ENCODE measurements around the gene TMEM150B.
"Not testable (repeated sequence)": the region's sequence is repeated elsewhere in the genome, so short reads cannot be mapped to it uniquely, and the experiment has no call there.

The TMEM150B gene

DNA sequence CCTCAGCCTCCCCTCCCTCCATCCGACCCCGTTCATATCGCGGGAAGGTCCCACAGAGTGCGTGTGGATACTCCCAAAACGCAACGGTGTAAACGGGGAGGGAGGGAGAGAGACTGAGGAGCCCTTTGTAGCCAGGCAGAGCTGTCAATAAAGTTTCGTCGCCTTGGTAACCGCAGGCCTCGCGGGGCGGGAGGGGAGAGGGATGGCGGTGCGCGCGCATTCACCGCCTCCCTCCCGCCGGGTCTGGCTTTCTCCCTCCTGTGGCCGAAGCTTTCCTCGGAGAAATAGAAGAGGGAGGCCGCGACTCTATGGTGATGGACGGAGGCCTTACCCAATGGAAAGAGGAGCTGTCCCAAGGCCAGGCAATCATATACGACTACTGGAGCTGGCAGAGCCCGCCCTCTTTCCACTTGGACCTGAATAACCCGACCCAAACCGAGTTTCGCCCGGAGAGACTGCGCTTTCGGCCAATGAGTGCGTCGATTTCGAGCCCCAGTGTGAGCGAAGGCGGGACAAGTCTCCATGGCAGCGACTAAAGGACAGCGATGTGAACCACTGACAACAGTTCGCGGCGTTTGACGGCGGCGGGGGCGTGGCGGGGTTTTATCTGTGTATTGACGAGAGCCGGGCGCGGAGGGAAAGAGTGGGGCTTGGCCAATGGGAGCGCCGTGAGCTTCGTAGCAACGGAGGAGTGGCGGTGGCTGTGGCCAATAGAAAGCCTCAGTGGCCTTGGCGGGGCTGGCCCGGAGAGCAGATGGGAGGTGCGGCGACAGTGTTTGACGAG lies 14.2 kb upstream of the TMEM150B start, which contains the start of gene KMT5C:
TSS of gene KMT5C (plus strand) at position 772 of the 784 bp plus-strand sequence. CDS start 2,061 bp downstream, outside the sequence.
- DNase-seq (ENCODE audit: low spot score): peak; percentile 100

DNA sequence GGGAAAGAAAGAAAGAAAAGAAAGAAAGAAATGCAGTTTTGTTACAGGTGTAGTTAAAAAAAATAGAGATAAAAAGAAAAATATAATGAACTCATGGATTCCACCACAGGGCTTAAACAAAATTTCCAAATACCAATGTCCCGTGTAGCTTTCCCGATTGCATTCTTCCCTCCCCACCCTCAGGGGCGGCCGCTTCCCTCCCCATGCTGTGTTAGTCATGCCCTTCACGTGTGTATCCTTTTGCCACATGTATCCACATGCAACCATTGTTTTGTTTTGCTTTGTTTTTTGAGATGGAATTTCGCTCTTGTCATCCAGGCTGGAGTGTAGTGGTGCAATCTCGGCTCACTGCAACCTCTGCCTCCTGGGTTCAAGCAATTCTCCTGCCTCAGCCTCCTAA lies 11.0 kb upstream of the TMEM150B start:
- no peak for DNase-seq (ENCODE audit: low spot score)

DNA sequence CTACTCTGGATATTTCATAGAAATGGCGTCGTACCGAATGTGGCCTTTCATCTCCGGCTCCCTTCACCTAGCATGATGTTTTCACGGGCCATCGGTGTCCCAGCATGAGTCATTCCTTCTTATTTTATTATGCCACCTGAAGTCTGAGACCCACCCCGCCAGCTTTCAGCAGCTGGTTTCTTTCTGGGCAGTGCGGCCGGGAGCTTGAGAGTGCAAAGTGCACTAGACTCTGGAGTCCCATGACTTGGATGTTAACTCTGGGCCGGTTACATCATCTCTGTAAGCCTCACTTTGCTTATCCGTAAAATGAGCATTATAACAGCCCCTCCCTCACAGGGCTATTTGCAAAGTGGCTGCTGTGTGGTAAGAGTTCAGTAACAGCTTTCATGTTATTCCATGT lies 8.7 kb upstream of the TMEM150B start:
- no peak for DNase-seq (ENCODE audit: low spot score)

DNA sequence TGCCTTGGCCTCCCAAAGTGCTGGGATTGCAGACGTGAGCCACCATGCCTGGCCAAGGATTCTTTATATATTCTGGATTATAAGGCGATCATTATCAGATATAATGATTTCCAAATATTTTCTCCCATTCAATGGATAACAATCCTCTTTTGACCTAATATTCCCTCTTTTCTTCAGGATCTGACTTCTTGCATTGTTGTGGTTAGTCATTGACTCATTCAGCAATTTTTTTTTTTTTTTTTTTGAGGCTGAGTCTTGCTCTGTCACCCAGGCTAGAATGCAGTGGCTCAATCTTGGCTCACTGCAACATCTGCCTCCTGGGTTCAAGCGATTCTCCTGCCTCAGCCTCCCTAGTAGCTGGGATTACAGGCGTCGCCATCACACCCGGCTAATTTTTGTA lies 4.7 kb upstream of the TMEM150B start:
- not testable (repeated sequence) for DNase-seq (ENCODE audit: low spot score)

DNA sequence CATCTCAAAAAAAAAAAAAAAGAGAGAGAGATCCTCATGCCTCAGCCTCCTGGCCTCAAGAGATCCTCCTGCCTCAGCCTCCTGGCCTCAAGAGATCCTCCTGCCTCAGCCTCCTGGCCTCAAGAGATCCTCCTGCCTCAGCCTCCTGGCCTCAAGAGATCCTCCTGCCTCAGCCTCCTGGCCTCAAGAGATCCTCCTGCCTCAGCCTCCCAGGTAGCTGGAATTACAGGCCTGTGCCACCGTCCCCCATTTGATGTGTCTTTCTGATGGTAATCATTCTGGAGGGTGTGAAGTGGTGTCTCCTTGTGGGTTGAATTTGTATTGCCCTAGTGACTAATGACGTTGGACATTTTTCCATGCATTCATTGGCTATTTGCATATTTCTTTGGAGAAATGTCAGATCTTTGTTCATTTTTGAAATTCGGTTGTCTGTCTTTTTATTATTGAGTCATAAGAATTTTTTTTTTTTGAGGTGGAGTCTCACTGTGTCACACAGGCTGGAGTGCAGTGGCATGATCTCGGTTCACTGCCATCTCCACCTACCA lies 3.7 kb upstream of the TMEM150B start:
- not testable (repeated sequence) for DNase-seq (ENCODE audit: low spot score)

DNA sequence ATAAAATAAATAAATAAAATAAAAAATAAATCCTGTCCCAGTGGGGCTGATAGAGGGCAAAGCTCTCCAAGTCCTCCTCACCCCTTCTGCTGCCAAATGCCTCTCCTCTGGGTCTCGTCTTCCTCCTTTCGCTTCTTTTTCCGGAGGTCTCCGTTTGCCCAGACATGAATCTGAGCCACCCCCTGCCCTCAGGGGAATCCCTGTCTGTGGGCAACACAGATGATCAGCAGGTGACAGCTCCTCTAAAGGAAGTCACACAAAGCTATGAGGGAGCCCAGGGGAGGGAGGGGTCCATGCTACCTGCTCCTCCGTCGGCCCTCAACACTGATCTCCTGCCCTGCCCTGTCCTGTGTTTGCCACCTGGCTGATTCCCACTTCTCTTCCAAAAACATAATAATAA lies 479 bp downstream of the TMEM150B start:
- DNase-seq (ENCODE audit: low spot score): no peak

DNA sequence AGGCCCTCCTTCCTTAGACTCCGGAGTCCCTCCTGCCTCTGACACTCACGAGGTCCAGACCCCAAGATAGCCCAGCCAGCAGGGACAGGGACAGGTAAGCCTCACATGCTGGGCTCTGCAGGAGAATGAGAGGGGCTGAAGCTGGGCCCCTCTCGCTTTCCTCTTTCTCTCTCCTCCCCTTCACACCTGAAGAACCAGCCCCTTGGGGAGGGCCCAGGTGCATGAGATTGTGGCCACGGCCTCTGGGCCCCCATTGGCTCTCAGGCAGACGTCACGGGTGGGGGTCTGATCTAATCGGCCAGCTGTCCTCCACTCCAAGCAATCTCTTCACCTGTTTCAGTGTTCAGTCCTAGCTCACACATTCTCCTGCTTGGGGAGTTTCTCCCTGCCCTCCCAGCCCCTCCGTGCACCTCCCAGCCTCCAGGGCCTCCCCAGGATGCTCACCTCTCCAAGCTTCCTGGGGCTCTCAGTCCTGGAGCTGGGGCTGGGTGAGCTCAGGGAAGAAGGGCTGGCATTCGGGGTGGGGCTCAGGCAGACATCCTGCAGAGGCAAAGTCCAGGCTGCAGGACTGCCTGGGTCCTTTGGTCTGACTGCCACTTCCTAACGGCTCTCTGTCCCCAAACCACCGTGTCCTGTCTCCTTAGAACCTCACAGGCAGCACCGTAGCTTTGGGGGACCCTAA lies 2.8 kb downstream of the TMEM150B start:
- DNase-seq (ENCODE audit: low spot score): no peak

DNA sequence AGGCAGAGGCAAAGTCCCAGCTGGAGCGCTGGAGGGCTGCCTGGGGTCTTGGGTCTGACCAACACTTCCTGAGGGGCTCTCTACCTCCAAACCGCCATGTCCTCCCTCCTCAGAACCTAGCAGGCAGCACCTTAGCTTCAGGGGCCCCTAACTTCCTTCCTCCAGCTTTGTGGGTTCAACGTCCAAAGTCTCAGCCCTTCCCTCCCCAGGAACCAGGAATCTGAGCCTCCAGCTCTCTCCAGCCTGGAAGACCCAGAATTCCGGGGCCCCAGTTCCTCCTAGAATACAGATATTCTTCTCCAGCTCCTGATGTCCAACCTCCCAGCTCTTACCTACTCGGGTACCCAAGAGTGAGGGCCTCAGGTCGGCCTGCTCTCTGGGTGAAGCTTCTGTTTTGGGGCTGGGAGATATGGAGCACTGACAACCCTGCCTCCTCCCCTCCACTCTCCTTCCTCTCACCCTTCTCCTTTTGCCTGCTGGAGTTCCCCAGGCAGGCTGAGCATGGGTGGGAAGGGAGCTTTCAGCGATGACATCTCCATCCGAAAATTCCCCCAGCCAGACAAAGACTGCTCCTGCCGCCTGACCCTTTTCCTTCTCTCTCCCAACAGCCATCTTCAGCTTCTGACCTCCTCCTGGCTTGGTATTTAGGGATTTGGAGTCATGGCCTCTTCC lies 3.5 kb downstream of the TMEM150B start:
- no peak for DNase-seq (ENCODE audit: low spot score)

DNA sequence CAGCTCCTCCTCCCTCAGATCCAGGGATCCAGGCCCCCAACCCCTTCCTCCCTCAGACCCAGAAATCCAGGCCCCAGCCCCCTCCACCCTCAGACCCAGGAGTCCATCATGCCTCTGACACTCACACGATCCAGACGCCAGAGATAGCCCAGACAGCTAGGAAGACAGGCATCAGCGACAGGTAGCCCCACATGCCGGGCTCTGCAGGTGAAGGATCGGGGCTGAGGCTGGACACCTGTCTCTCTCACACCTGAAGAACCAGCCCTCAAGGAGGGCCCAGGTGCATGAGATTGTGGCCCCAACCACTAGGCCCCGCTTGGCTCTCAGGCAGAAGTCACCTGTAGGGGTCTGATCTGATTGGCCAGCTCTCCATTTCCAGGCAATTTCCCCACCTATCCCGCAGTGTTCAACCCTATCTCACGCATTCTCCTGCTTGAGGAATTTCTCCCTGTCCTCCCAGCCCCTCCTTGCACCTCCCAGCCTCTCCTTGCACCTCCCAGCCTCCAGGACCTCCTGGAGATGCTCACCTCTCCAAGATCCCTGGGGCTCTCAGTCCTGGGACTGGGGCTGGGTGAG lies 4.2 kb downstream of the TMEM150B start:
- DNase-seq (ENCODE audit: low spot score): no peak

DNA sequence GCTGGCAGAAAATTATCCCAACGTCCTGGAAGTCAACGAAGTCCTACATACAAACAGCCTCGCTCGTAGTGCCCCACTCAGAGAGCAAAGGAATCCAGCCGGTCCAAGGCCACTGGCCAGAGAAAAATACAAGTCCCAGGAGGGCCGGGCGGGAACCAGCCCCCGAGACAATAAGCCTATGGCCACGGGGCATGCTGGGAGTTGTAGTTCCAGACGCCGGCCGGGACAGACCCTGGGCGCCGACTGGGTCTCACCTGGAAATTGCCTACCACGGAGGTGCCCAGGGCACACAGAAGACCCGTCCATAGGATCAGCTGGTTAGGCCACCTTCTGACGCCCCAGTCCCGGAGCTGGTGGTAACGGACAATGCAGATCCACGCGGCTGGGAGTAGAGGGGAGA lies 5.4 kb downstream of the TMEM150B start:
- DNase-seq (ENCODE audit: low spot score): no peak

DNA sequence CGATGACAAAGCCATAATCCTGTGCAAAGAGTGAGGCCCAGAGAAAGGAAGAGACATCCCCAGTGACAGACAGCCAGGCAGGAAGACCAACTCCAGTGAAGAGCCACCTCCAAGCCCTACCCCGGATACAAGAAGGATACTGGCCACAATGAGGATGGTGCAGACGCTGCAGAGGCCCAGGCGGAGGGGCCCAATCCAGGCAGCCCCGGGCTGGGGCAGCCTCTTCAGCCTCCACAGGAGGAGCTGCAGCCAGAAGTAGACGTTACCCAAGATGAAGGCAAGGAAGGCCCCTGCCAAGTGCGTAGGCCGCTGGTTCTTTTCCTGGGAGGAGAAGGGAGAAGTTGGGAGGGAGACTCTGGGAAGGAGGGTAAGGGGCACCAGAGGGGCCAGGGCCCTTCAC lies 8.5 kb downstream of the TMEM150B start:
- no peak for DNase-seq (ENCODE audit: low spot score)

DNA sequence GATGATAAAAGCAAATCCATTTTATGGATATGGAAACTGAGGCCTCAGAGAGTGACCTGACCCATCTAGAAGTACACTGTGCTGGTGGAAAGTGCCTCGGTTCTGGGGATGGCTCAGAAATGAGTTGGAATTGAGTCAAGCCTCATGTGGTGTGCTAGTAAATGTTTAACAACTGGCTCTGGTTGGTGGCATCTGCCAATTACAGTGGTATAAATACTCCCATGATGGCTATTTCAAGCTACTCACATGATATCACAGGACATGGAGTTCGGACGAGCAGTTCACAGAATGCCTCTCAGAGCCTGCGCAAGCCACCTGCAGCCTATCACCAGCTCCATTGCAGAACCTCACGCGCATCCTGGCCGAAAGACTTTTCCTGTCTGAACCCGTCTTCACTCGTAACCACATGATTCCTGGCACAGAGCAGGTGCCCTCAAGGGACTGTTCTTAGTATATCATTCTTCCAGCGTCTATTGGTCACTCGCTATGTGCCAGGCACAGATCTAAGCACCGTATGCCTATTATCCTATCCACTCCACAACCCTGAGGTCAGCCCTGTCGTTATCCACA lies 9.1 kb downstream of the TMEM150B start:
- no peak for DNase-seq (ENCODE audit: low spot score)

DNA sequence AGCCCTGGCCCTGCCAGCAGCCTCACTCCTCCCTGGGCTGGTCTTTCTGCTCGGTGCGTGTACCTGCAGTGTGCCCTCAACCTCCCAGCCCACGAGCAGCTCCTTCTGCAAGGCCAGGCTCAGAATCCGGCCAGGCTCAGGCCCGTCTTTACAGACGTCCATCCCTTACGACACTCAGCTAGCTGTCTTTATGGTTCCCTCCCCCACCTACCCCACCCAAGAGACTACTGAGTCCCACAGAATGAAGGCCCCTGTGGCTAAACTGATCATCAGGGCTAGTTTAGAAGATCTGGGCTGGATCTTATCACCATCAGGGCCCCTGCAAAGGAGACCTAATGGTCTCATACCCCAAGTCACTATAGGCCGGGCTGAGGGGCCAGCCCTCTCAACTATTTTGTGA lies 10.7 kb downstream of the TMEM150B start:
- no peak for DNase-seq (ENCODE audit: low spot score)

DNA sequence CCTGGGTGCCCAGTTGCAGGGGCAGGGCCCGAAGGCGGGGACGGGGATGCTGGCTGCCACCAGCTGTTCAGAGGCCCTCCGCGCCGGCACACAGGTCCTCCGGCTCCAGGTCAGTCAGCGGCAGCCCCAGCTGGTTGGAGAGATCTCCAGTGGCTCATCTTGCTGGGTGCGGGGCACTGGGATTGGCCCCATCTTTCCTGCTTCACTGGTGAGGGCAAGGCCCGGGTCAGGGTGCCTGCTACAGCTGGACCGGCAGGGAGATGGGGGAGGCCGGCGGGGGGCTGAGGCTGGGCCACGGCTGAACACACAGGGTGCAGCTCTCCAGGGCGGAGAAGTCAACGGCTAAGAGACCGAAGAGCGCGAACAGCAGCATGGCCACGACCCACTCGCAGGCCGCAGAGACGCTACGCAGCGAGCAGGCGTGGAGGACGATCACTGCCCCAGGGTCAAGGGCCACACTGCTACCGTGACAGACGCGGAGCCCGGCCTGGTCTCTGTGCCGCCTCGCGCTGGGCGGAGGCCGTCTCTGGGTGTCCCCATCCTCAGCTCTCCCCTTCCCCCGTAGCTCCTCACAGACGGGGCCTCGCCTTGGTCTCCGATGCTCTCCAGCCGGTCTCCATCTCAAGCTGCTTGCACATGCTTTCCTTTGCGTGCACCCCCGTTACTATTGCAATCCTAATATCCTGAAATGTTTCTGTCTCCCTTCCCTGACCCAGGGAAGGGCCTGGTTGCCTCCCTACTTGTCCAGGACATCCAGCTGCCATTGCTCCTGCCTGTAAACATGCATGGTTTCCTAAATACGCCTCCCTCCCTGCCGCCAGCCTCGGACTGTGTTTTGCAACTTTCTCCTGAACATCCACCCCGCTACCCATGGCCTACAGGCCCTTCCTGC lies 12.3 kb downstream of the TMEM150B start:
- no peak for DNase-seq (ENCODE audit: low spot score)

DNA sequence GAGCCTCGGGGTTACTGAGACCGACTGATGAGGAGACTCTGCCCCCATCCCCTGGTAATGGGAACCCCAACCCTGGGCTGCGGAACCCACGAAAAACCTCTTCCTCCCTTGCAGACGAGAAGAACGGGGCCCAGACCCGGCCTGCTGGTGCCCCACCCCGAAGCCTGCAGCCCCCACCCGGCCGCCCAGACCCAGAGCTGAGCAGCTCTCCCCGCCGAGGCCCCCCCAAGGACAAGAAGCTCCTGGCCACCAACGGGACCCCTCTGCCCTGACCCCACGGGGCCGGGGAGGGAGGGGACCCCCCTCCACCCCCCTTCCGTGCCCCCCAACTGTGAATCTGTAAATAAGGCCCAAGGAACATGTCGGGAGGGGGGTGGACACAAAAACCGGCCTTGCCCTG lies 13.3 kb downstream of the TMEM150B start:
- no peak for DNase-seq (ENCODE audit: low spot score)

DNA sequence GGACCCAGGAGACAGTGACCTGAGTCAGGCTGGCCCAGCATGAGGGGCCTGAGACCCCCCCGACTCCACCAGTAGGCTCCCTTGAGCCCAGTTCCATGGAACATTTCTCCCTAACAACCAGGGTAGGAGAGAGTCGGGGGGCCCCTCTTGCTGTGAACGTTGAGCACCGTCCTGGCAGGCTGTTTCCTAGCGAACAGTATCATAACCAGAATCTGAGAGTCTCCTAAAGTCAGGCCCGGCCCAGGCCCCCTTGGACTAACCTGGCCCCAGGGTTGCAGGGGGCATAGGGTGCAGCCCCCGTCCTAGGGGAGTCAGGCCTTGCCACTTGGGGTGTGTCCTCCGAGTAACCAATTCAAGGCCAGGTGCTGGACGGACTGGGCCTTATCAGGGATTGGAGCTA lies 13.7 kb downstream of the TMEM150B start:
- DNase-seq (ENCODE audit: low spot score): no peak

DNA sequence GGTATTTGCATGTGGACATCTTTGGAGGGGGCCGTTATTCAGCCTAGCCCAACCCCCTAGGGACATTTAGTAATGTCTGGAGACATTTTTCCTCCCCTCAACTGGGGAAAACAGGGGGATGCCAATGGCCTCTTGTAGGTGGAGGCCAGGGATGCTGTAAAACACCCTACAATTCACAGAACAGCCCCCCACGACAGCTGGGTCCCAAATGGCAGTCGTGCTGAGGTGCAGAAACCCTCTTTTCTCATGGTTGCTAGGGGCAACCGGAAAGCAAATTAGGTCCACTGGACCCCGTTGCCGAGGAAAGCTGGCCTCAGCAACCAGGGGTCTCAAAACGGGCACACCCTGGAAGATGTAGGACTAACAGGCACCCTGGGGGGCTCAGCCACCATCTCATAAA lies 14.6 kb downstream of the TMEM150B start:
- no peak for DNase-seq (ENCODE audit: low spot score)

DNA sequence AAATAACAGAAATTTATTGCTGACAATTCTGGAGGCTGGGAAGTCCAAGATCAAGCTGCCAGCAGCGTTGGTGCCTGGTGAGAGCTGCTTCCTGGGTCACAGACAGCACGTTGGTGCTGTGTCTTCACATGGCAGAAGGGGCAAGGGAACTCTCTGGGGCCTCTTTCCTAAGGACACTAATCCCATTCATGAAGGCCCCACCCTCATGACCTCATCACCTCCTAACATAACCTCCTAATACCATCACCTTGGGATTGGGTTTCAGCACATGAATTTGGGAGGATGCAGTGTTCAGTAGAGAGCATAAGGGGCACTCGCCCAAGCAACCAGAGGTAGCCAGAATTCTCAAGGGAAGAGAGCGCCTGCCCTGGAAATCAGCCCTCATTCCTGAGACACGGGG lies 15.7 kb downstream of the TMEM150B start:
- no peak for DNase-seq (ENCODE audit: low spot score)

DNA sequence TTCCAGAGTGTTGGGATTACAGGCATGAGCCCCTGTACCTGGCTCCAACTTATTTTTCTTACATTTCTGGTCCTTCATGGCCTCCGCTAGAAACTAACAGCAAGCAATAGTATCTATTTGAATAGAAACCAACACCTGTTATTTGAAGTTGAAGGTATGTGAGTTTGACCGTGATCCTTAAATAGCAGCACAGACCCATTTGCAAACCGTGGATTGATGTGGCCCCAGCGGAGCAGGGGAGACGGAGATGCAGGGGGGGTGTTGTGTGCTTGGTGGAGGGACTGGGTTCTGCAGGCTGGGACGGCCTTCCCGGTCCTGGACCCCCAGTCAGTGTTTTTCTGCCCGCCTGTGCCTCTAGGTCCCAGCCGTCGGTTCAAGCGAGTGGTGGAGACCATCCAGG lies 16.9 kb downstream of the TMEM150B start:
- DNase-seq (ENCODE audit: low spot score): no peak

DNA sequence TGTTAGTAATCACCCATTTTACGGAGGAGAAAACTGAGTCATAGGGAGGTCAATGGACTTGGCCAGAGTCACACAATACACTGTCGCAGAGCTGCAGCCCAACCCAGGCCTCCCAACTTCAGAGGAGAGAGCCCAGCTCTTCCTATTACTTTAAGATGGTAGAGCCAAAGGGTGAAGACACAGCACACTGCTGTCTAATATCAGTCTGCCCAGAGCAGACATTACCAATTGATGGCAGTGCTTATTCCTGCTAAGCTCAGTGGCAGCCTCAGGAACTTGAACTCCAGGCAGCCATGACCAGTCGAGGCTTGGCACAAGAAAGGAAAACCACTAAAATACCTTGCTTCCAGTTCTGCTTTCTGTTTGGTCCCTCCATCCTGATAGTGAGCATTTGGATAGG lies 18.4 kb downstream of the TMEM150B start:
- no peak for DNase-seq (ENCODE audit: low spot score)

DNA sequence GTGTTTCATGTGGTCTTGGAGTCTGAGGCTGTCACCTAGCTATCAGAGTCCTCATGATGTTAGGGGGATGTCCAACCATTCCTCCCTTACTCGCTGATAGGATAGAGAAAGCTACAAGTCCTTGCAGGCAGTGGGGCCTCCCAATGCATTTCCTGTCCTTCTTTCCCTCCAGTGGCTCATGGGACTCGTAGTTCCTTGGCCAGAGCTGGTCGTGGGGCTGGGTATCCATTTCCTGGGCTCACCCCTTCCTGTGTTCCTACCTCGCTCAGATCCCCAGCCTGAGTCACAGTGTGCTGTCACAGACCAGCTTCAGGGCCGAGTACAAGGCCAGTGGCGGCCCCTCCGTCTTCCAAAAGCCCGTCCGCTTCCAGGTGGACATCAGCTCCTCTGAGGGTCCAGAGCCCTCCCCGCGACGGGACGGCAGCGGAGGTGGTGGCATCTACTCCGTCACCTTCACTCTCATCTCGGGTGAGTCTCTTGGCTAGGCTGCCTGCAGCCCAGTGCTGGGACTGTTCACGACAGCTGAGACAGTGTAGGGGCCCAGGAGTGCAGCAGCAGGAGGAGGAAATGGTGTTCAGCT lies 19.1 kb downstream of the TMEM150B start:
- no peak for DNase-seq (ENCODE audit: low spot score)

All from kidney capillary endothelial cell (primary cell).